ENCODE results near the gene SIX4.

Gene SIX4

DNA sequence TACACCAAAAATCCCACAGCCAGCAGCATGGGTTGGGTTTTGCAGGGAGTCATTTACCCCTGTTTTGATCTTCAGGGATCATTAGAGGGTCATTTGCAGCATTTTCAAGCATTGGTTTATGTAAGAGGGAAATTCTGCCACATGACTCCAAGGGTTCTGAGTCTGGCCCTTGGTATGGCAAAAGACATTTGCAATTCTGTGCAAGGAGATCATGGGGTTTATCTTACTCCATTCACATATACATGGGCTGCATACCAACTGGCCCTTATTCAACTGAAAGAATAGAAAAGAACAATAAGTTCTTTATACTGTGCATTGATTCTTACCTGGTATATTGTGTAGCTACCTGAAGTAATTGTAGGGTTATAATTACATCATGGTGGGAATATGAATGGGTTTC, 13.7 kb downstream of the SIX4 start:
- TF ChIP-seq, protein P1, sequence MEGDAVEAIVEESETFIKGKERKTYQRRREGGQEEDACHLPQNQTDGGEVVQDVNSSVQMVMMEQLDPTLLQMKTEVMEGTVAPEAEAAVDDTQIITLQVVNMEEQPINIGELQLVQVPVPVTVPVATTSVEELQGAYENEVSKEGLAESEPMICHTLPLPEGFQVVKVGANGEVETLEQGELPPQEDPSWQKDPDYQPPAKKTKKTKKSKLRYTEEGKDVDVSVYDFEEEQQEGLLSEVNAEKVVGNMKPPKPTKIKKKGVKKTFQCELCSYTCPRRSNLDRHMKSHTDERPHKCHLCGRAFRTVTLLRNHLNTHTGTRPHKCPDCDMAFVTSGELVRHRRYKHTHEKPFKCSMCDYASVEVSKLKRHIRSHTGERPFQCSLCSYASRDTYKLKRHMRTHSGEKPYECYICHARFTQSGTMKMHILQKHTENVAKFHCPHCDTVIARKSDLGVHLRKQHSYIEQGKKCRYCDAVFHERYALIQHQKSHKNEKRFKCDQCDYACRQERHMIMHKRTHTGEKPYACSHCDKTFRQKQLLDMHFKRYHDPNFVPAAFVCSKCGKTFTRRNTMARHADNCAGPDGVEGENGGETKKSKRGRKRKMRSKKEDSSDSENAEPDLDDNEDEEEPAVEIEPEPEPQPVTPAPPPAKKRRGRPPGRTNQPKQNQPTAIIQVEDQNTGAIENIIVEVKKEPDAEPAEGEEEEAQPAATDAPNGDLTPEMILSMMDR (IDR thresholded peaks at IDR 0.05; ENCODE audit: low read depth, low read length): no peak
- in situ Hi-C loops (cut with HindIII; ENCODE audit: low sequenced_read_pairs): no loop called here
- DNase-seq (ENCODE audit: low read depth, low spot score): no peak
- H3K4me3 ChIP-seq (ENCODE audit: low read depth, low read length): no peak overlapping the region

DNA sequence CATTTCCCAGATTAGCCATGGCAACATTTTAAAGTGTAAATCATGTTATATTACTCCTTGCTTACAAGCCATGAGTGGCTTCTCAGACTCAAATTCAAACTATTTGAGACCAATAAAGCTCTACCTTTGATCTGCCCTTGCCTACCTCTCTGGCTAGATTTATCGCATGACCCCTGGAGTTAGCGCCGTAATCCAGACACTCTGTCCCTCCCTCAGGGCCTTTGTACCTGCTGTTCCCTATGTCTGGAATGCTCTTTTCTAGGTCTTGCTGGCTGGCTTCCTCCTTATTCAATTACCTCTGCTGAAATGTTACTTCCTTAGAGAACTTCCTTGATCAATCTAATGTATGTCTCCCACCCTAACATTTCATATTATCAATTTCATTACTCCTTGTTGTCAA, 16.3 kb downstream of the SIX4 start:
- no peak overlapping the region for H3K4me3 ChIP-seq (ENCODE audit: low read depth, low read length)
- in situ Hi-C loops (cut with HindIII; ENCODE audit: low sequenced_read_pairs): no loop called here
- no peak for DNase-seq (ENCODE audit: low read depth, low spot score)
- TF ChIP-seq, protein P1 (IDR thresholded peaks at IDR 0.05; ENCODE audit: low read depth, low read length): no peak

DNA sequence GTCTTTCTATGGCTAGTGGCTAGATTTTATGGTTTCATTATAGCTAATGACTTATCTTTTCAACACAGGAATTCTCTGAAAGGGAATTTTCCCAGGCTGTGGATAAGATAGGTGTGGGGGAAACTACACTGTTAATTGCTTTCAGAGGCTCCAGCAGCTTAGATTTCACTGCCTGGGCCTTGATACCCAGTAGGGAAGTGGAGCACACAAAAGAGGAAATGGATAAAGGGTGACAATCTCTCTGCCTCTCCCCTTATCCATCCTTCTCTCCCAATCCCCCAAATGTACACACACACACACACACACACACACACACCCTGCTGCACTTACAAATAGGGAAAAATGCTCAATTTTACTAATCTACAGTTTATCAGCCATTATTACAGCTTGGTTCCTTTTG, 19.1 kb downstream of the SIX4 start:
- DNase-seq (ENCODE audit: low read depth, low spot score): no peak
- no peak overlapping the region for H3K4me3 ChIP-seq (ENCODE audit: low read depth, low read length)
- TF ChIP-seq, protein P1 (IDR thresholded peaks at IDR 0.05; ENCODE audit: low read depth, low read length): no peak
- in situ Hi-C loops (cut with HindIII; ENCODE audit: low sequenced_read_pairs): no loop called here

DNA sequence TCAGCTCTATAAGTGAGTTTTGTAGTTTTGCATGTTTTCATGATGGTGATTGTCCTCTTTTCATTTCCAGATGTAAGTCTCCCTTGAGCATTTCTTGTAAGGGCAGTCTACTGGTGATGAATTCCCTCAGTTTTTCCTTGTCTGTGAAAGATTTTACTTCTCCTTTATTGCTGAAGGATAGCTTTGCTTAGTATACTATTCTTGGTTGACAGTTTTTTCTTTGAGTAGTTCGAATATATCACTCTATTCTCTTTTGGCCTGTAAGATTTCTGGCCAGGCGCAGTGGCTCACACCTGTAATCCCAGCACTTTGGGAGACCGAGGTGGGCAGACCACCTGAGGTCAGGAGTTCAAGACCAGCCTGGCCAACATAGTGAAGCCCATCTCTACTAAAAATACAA, 23.6 kb downstream of the SIX4 start:
- in situ Hi-C loops (cut with HindIII; ENCODE audit: low sequenced_read_pairs): no loop called here
- TF ChIP-seq, protein P1 (IDR thresholded peaks at IDR 0.05; ENCODE audit: low read depth, low read length): no peak
- no peak overlapping the region for H3K4me3 ChIP-seq (ENCODE audit: low read depth, low read length)
- no peak for DNase-seq (ENCODE audit: low read depth, low spot score)

DNA sequence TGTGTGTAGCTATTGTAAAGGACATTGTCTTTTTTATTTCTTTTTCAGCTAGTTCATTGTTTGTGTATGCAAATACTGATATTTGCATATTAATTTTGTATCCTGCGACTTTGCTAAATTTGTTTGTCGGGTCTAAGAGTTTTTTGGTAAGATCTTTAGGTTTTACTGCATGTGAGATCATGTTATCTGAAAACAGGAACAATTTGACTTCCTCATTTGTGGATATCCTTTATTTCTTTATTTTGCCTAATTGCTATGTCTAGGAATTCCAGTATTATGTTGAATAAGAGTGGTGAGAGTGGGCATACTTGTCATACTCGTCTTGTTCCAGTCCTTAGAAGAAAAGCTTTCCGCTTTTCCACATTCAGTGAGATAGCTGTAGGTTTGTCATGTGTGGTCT, 28.8 kb downstream of the SIX4 start:
- DNase-seq (ENCODE audit: low read depth, low spot score): no peak
- in situ Hi-C loops (cut with HindIII; ENCODE audit: low sequenced_read_pairs): no loop called here
- no peak overlapping the region for H3K4me3 ChIP-seq (ENCODE audit: low read depth, low read length)
- TF ChIP-seq, protein P1 (IDR thresholded peaks at IDR 0.05; ENCODE audit: low read depth, low read length): no peak

DNA sequence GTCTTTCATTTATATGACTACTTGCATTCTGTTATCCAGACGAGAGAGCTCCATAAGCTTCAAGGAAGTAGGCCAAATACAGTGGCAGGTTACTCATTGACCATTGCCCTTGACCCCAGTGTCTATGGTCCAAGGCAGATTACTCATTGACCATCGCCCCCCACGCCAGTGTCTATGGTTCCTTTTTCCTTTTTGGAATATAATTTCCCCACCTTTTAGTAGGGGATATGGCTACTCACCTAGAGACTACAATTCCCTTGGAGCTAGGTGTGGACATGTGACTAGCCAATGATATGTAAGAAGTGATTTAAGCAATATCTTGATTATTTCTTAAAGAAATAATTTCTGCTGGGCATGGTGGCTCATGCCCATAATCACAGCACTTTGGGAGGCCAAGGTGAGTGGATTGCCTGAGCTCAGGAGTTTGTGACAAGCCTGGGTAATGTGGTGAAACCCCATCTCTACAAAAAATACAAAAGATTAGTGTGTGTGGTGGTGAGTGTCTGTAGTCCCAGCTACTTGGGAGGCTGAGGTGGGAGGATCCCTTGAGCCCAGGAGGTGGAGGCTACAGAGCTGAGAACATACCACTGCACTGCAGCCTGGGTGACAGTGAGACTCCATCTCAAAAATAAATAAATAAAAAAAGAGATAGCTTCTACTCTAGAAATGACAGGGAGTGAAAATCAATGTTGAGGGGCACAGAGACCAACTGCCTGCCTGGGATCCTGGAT, 32.6 kb downstream of the SIX4 start:
- DNase-seq (ENCODE audit: low read depth, low spot score): no peak
- in situ Hi-C loops (cut with HindIII; ENCODE audit: low sequenced_read_pairs): no loop called here
- no peak overlapping the region for H3K4me3 ChIP-seq (ENCODE audit: low read depth, low read length)
- TF ChIP-seq, protein P1 (IDR thresholded peaks at IDR 0.05; ENCODE audit: low read depth, low read length): no peak

All from astrocyte of the spinal cord (primary cell).